Esophagus muscularis mucosa (tissue), 3 donors: ENCODE results near the gene SLC25A25.

Source experiments
- CTCF ChIP-seq, 3 experiments: fragments of 200-600 bp in 2 of 3; fragments of 450-650 bp in 1 of 3; sonication (generic) in 2 of 3; IDR thresholded peaks; one replicate each; pipeline ENCODE4 v1.5.1; 2017 to 2019; ENCODE audit warnings: antibody characterized with exemption in 3 of 3, mild to moderate bottlenecking in 2 of 3, moderate library complexity in 1 of 3
- POLR2A ChIP-seq: fragments of 450-650 bp; IDR thresholded peaks from one replicate; pipeline ENCODE4 v1.6.1; 2017; ENCODE audit warnings: antibody characterized with exemption, moderate library complexity, mild to moderate bottlenecking, low read depth

DNA sequence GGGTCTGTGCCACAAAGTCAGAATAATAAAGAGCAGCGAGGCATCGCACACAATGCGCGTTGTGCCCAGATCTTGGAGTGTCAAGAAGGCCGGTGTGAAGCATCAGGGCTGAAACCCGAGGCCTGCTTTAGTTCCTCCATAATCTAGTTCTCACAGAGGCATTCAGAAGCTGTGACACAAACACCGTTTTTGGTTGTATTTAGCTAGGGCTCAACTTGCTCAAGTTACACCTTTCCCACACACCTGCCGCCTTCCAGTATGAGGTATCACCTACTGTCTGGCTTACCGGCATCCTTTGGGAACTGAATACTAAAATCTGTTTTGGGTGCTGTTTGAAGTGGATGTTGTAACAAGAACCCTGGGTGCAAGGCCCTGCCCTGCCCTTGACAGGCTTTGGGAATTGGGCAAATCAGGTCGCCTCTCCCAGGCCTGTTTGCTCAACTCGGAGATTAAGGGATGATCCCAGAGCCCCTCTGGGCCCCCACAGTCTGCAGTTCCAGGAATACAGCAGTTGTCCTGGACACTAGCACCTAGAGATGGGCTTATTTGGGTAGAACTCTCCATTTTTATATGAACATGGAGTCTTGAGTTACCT, 27.0 kb downstream of the SLC25A25 start:
- TF ChIP-seq CTCF (IDR thresholded peaks at IDR 0.05) (no peak), POLR2A (no peak)
